ENCODE data around the gene ZDHHC21.

Gene ZDHHC21

DNA sequence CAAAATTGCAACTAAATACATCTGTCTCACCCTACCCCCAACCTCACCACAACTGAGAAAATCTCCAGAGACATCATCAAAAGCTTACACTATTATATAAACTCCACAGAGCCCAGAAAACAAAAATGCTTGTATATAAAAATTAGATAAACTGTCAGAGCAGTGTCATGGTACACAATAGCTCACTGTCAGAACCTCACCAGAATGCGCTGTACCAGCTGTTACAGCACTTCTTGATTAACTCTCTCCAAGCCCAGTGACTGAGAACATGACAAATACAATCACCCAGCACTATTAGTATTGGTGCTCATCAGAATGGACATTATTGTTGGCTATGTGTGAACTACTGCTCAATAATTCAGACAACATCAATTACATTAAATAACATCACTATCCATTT lies 65.7 kb downstream of the ZDHHC21 start:
- no peak overlapping the region for H3K27ac ChIP-seq (ENCODE audit: low read depth in 2 of 2, low read length in 2 of 2)
- no peak overlapping the region for H3K9ac ChIP-seq (ENCODE audit: low read depth in 1 of 2, low read length in 2 of 2)
- H3K9me3 ChIP-seq (ENCODE audit: control insufficient read depth in 2 of 2, low read length in 2 of 2): no peaks in the 10 kb centered on the region
- H3K4me3 ChIP-seq (ENCODE audit: low read length in 2 of 2): no peak overlapping the region
- peaks cover 0 to 4% of the 10 kb centered on the region in 2 donors for H3K36me3 ChIP-seq (ENCODE audit: control insufficient read depth in 2 of 2, insufficient read depth in 2 of 2, low read length in 2 of 2)
- no peaks in the 10 kb centered on the region for H3K4me1 ChIP-seq (ENCODE audit: control insufficient read depth in 2 of 2, insufficient read depth in 2 of 2, low read length in 2 of 2)
- H3K27me3 ChIP-seq (ENCODE audit: control insufficient read depth in 2 of 2, insufficient read depth in 2 of 2, low read length in 2 of 2): no peaks in the 10 kb centered on the region

DNA sequence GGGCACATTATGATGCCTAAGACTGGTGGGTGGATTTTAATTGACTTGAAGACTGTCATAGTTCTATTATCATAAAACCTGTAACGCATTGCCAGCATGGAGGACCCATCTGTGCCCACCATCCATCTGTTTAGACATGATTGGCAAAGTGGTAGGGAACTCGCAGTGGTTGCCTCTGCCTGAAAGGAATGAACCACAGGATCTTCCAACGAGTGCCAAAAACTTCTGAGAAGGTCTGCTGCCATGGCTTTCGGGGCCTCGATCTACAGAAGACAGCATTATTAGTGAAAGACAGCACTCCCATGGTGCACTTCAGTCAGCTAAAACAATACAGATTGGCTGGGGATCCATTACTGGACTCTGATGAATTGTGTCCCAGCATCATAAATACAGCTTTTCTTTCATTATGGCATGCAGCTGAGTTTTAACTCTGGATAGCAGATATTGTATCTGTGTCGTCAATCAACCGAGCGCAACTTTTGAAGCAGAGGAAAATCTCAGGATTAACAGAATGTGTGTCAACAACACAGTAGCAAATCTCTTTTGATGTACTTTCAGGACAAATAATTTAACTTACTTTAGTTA lies 74.3 kb downstream of the ZDHHC21 start:
- Histone ChIP-seq H3K27ac (ENCODE audit: low read depth in 2 of 2, low read length in 2 of 2) (no peak overlapping the region), H3K9me3 (ENCODE audit: control insufficient read depth in 2 of 2, low read length in 2 of 2) (no peaks in the 10 kb centered on the region), H3K4me1 (ENCODE audit: control insufficient read depth in 2 of 2, insufficient read depth in 2 of 2, low read length in 2 of 2) (peaks cover 0 to 6% of the 10 kb centered on the region in 2 donors)

DNA sequence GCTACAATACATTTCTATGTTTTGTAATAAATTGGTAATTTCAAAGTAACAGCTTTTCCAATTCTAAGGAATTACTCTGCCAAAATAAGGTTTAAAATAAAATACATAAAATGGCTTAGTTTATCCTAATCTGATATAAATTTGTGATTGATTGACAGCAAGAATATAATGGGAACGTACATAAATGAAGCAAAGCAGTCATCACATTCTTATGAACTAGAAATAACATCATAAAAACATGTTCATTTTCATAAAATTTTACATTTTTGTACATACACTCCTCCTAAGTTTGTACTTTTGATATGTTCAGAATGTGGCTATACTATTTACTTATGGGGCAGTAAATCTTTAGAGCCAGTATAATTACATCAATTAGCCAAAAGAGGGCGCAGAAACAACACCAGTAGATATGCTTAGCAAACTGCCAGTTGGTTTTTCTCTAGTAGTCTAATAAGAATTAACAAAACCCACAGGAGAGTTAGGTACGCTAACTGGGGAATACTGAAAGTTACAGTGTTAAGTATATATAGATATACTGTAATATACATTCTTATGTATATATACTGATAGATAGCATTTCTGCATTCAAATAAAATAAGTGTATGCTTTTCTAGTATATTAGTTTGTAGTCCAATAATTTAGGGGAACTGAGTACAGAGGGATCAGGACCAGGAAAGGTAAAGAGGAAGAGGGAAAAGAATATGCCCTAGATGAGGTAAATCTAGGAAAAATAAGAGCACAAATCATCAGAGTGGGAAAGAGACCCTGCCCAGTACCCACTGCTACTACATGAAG lies 76.8 kb downstream of the ZDHHC21 start:
- no peak overlapping the region for H3K4me3 ChIP-seq (ENCODE audit: low read length in 2 of 2)
- H3K9ac ChIP-seq (ENCODE audit: low read depth in 1 of 2, low read length in 2 of 2): no peak overlapping the region
- H3K4me1 ChIP-seq (ENCODE audit: control insufficient read depth in 2 of 2, insufficient read depth in 2 of 2, low read length in 2 of 2): peaks cover 0 to 6% of the 10 kb centered on the region in 2 donors
- no peaks in the 10 kb centered on the region for H3K9me3 ChIP-seq (ENCODE audit: control insufficient read depth in 2 of 2, low read length in 2 of 2)
- H3K27me3 ChIP-seq (ENCODE audit: control insufficient read depth in 2 of 2, insufficient read depth in 2 of 2, low read length in 2 of 2): no peaks in the 10 kb centered on the region
- peaks cover 5% of the 10 kb centered on the region in 2 donors for H3K36me3 ChIP-seq (ENCODE audit: control insufficient read depth in 2 of 2, insufficient read depth in 2 of 2, low read length in 2 of 2)
- H3K27ac ChIP-seq (ENCODE audit: low read depth in 2 of 2, low read length in 2 of 2): no peak overlapping the region

More for the DNA sequence above, 74.3 kb downstream of the ZDHHC21 start:
- no peak overlapping the region for H3K9ac ChIP-seq (ENCODE audit: low read depth in 1 of 2, low read length in 2 of 2)
- H3K4me3 ChIP-seq (ENCODE audit: low read length in 2 of 2): no peak overlapping the region
- H3K36me3 ChIP-seq (ENCODE audit: control insufficient read depth in 2 of 2, insufficient read depth in 2 of 2, low read length in 2 of 2): peaks cover 5% of the 10 kb centered on the region in 2 donors
- no peaks in the 10 kb centered on the region for H3K27me3 ChIP-seq (ENCODE audit: control insufficient read depth in 2 of 2, insufficient read depth in 2 of 2, low read length in 2 of 2)

DNA sequence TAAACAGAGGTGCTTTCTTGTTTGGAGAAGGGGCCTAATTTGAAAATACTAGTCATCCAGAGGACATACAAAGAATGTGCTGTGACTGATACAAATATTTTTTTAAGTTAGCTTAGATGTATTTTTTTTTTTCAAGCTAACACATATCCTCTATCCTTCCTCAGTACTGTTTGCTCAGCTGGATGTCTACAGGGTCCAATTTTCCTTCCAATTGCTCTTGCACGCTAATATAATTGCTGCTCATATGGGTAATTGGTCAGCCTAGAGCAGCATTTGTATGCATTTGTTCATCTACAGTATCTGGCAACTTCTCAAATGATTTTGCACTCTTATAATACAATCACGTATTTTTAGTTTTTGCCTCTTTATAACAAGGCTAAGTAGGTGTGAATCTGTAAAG lies 84.7 kb downstream of the ZDHHC21 start:
- no peak overlapping the region for H3K27ac ChIP-seq (ENCODE audit: low read depth in 2 of 2, low read length in 2 of 2)
- H3K4me3 ChIP-seq (ENCODE audit: low read length in 2 of 2): no peak overlapping the region
- no peaks in the 10 kb centered on the region for H3K27me3 ChIP-seq (ENCODE audit: control insufficient read depth in 2 of 2, insufficient read depth in 2 of 2, low read length in 2 of 2)
- no peaks in the 10 kb centered on the region for H3K9me3 ChIP-seq (ENCODE audit: control insufficient read depth in 2 of 2, low read length in 2 of 2)
- no peak overlapping the region for H3K9ac ChIP-seq (ENCODE audit: low read depth in 1 of 2, low read length in 2 of 2)
- H3K4me1 ChIP-seq (ENCODE audit: control insufficient read depth in 2 of 2, insufficient read depth in 2 of 2, low read length in 2 of 2): no peaks in the 10 kb centered on the region
- H3K36me3 ChIP-seq (ENCODE audit: control insufficient read depth in 2 of 2, insufficient read depth in 2 of 2, low read length in 2 of 2): peaks cover 0 to 4% of the 10 kb centered on the region in 2 donors

DNA sequence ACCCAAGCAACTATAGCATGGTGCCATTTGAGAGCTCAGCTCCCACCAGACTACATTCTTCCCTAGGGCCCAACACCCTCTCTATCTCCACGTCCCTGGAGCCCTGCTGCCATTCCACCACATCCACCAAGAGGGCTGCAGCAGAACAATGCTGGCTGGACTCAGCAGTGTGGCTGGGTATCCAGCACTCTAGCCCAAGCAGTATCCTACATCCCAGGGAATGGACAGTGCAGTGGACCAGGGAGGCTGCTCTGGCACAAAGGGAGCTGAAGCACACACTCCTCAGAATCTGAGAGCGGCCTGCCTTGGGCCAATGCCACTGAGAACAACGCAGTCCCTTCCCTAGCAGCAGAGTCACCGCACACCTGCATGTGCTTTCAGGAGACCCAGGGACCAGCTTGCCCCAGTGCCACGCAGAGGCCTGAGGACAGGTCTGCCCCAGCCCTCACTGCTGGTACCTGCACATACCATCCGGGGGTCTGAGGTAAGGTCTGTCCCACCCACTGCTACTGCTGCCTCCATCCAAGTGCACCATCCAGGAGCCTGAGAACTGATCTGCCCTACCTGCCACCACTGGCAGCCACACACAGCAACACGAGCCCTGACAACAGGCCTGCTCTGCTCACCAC lies 95.9 kb downstream of the ZDHHC21 start:
- H3K9me3 ChIP-seq (ENCODE audit: control insufficient read depth in 2 of 2, low read length in 2 of 2): peaks cover 0 to 2% of the 10 kb centered on the region in 2 donors
- no peak overlapping the region for H3K4me3 ChIP-seq (ENCODE audit: low read length in 2 of 2)
- H3K27ac ChIP-seq (ENCODE audit: low read depth in 2 of 2, low read length in 2 of 2): no peak overlapping the region
- H3K9ac ChIP-seq (ENCODE audit: low read depth in 1 of 2, low read length in 2 of 2): no peak overlapping the region
- no peaks in the 10 kb centered on the region for H3K4me1 ChIP-seq (ENCODE audit: control insufficient read depth in 2 of 2, insufficient read depth in 2 of 2, low read length in 2 of 2)
- H3K36me3 ChIP-seq (ENCODE audit: control insufficient read depth in 2 of 2, insufficient read depth in 2 of 2, low read length in 2 of 2): peaks cover 4% of the 10 kb centered on the region in 2 donors
- H3K27me3 ChIP-seq (ENCODE audit: control insufficient read depth in 2 of 2, insufficient read depth in 2 of 2, low read length in 2 of 2): no peaks in the 10 kb centered on the region

DNA sequence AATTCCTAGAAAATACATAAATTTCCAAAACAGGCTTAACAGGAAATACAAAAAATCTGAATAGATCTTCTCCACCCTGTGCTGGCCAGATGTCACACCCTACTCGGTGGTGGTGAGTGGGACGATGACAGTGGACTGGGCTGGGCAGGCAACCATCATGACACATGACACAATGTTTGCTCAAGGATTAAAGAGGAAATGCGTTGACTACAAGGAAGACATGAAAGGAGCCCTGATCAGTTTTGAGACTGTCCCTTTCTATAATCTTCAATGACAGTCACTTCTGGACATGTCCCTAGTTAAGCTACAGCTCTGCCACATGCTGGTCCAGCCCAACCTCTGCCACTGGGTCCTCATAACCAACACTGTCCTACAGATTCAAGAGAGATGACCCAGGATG lies 99.8 kb downstream of the ZDHHC21 start:
- Histone ChIP-seq H3K9ac (ENCODE audit: low read depth in 1 of 2, low read length in 2 of 2) (no peak overlapping the region), H3K4me3 (ENCODE audit: low read length in 2 of 2) (no peak overlapping the region), H3K27me3 (ENCODE audit: control insufficient read depth in 2 of 2, insufficient read depth in 2 of 2, low read length in 2 of 2) (no peaks in the 10 kb centered on the region), H3K36me3 (ENCODE audit: control insufficient read depth in 2 of 2, insufficient read depth in 2 of 2, low read length in 2 of 2) (peaks cover 4% of the 10 kb centered on the region in 2 donors), H3K4me1 (ENCODE audit: control insufficient read depth in 2 of 2, insufficient read depth in 2 of 2, low read length in 2 of 2) (no peaks in the 10 kb centered on the region), H3K9me3 (ENCODE audit: control insufficient read depth in 2 of 2, low read length in 2 of 2) (no peaks in the 10 kb centered on the region), H3K27ac (ENCODE audit: low read depth in 2 of 2, low read length in 2 of 2) (no peak overlapping the region)

DNA sequence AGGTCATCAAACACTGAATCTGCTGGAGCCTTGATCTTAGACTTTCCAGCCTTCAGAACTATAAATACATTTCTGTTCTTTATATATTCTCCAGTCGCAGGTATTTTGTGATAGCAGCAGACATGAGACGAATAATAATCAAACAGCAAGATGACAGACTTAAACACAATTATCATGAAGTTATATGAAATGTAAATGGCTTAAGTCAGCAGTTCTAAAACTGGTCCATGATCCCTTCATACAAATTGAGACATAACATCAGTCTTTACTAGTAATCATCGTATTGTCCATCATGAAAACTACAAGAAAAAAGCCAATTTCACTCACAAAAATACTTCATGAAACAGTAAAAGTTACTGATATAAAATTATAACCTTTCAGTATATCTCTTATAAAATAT lies 101.8 kb downstream of the ZDHHC21 start:
- Histone ChIP-seq H3K27ac (ENCODE audit: low read depth in 2 of 2, low read length in 2 of 2) (no peak overlapping the region), H3K4me1 (ENCODE audit: control insufficient read depth in 2 of 2, insufficient read depth in 2 of 2, low read length in 2 of 2) (no peaks in the 10 kb centered on the region), H3K36me3 (ENCODE audit: control insufficient read depth in 2 of 2, insufficient read depth in 2 of 2, low read length in 2 of 2) (peaks cover 3 to 4% of the 10 kb centered on the region in 2 donors), H3K27me3 (ENCODE audit: control insufficient read depth in 2 of 2, insufficient read depth in 2 of 2, low read length in 2 of 2) (no peaks in the 10 kb centered on the region), H3K9me3 (ENCODE audit: control insufficient read depth in 2 of 2, low read length in 2 of 2) (no peaks in the 10 kb centered on the region), H3K9ac (ENCODE audit: low read depth in 1 of 2, low read length in 2 of 2) (no peak overlapping the region), H3K4me3 (ENCODE audit: low read length in 2 of 2) (no peak overlapping the region)

DNA sequence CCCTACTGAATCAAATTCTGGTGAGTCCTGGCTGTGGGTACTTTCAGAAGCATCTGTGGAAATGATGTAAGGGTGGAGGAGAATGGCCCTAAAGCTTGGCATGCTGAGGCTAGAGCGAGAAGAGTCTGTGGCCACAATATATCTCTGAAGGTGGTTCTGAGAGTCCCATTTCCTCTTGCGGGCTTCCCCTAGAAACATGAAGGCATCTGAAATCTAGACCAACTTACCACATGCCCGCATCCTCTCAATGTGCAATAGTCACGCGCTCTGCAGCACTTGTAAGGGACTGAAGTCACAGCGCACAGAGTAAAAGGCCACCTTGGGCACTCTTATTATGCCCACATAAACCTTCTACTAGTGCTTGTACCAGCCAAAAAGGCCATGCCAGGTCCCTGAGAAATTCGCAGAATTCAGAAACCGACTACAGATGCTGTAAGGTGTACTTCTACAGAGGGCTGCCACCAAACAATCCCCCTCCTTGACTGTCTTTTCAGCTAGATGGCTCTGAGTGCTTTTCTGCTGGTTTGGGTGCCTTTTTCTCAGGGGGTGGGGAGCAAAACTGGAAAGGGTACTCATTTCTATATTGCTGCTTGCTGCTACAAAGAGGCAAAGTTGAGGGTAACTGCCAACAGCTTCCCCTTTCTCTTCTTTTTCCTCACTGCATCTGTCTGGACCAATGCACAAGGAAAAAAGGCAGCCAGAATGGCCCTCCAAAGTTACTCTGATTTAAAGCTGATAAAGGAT lies 107.3 kb downstream of the ZDHHC21 start:
- H3K4me1 ChIP-seq (ENCODE audit: control insufficient read depth in 2 of 2, insufficient read depth in 2 of 2, low read length in 2 of 2): no peaks in the 10 kb centered on the region
- H3K9me3 ChIP-seq (ENCODE audit: control insufficient read depth in 2 of 2, low read length in 2 of 2): no peaks in the 10 kb centered on the region
- no peaks in the 10 kb centered on the region for H3K27me3 ChIP-seq (ENCODE audit: control insufficient read depth in 2 of 2, insufficient read depth in 2 of 2, low read length in 2 of 2)
- H3K36me3 ChIP-seq (ENCODE audit: control insufficient read depth in 2 of 2, insufficient read depth in 2 of 2, low read length in 2 of 2): no peaks in the 10 kb centered on the region
- H3K4me3 ChIP-seq (ENCODE audit: low read length in 2 of 2): no peak overlapping the region
- H3K27ac ChIP-seq (ENCODE audit: low read depth in 2 of 2, low read length in 2 of 2): no peak overlapping the region
- no peak overlapping the region for H3K9ac ChIP-seq (ENCODE audit: low read depth in 1 of 2, low read length in 2 of 2)

DNA sequence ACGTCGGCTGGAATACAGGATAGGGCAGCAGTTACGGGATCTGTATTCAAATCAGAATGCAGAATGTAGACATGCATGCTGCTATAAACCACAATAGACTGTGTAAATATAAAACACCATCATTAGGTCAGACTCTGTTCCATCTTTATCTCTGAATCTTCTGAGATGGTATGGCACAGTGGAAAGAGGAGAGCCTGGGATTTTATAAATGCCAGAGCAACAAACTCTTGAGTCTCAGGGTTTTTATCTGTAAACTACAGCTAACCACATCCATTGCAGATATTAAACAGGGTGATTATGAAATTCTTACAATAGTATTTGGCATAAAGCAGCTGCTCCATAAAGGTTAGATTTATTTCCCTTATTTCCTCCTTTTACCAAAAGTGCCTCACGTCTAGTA lies 108.7 kb downstream of the ZDHHC21 start:
- no peaks in the 10 kb centered on the region for H3K4me1 ChIP-seq (ENCODE audit: control insufficient read depth in 2 of 2, insufficient read depth in 2 of 2, low read length in 2 of 2)
- no peaks in the 10 kb centered on the region for H3K9me3 ChIP-seq (ENCODE audit: control insufficient read depth in 2 of 2, low read length in 2 of 2)
- H3K36me3 ChIP-seq (ENCODE audit: control insufficient read depth in 2 of 2, insufficient read depth in 2 of 2, low read length in 2 of 2): no peaks in the 10 kb centered on the region
- H3K27ac ChIP-seq (ENCODE audit: low read depth in 2 of 2, low read length in 2 of 2): no peak overlapping the region
- no peaks in the 10 kb centered on the region for H3K27me3 ChIP-seq (ENCODE audit: control insufficient read depth in 2 of 2, insufficient read depth in 2 of 2, low read length in 2 of 2)
- no peak overlapping the region for H3K9ac ChIP-seq (ENCODE audit: low read depth in 1 of 2, low read length in 2 of 2)
- H3K4me3 ChIP-seq (ENCODE audit: low read length in 2 of 2): no peak overlapping the region

DNA sequence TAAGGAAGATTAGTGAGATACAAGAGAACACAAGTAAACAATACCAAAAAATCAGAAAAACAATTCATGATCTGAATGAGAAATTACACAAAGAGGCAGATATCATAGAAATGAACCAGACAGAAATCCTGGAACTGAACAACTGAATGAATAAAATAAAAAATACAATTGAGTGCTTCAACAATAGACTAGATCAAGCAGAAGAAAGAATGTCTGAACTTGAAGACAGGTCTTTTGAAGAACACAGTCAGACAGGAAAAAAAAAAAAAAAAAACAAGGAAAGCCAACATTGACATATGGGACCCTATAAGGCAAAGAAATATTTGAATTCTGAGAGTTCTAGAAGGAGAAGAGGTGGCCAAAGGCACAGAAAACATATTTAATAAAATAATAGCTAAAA lies 115.2 kb downstream of the ZDHHC21 start:
- no peak overlapping the region for H3K4me3 ChIP-seq (ENCODE audit: low read length in 2 of 2)
- H3K27ac ChIP-seq (ENCODE audit: low read depth in 2 of 2, low read length in 2 of 2): no peak overlapping the region

More for the DNA sequence above, 115.2 kb downstream of the ZDHHC21 start:
- H3K9me3 ChIP-seq (ENCODE audit: control insufficient read depth in 2 of 2, low read length in 2 of 2): peaks cover 0 to 2% of the 10 kb centered on the region in 2 donors
- H3K4me1 ChIP-seq (ENCODE audit: control insufficient read depth in 2 of 2, insufficient read depth in 2 of 2, low read length in 2 of 2): no peaks in the 10 kb centered on the region
- H3K27me3 ChIP-seq (ENCODE audit: control insufficient read depth in 2 of 2, insufficient read depth in 2 of 2, low read length in 2 of 2): no peaks in the 10 kb centered on the region
- no peaks in the 10 kb centered on the region for H3K36me3 ChIP-seq (ENCODE audit: control insufficient read depth in 2 of 2, insufficient read depth in 2 of 2, low read length in 2 of 2)
- no peak overlapping the region for H3K9ac ChIP-seq (ENCODE audit: low read depth in 1 of 2, low read length in 2 of 2)

All from mucosa of rectum (tissue), 2 donors.